GM18517 (cell line): ENCODE results near the gene TAS2R50.

Experiments
- ATAC-seq: cut with Tn5 transposase; IDR thresholded peaks from one replicate; pipeline ENCODE4 v1.9.1; 2021; ENCODE audit warnings: mild to moderate bottlenecking, moderate library complexity; ENCODE audit not compliant: unreplicated experiment

The TAS2R50 gene

GRCh38 chr12:10956085-10956484 lies 30.6 kb downstream of the TAS2R50 start:
- ATAC-seq = no peak

DNA sequence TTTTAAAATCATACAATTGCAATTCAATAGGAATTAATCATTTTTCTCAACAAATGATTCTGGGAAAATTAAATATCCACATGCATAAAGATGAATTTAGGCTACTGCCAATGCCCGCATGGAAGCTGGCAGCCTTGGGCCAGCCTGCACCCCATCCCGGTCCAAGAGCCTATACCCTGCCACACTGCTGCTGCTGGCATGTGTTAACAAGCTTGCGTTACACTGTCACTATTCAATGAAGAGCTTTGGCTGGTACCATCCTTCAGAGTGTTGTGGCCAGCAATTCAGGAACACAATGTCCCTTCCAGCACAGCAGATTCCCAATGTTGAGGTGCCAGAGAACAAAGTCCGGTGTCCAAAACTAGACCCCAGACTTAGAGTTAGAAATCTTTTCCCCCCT lies 34.1 kb downstream of the TAS2R50 start:
- ATAC-seq = no peak

- no peak for ATAC-seq
These were observed 43.5 kb downstream of the TAS2R50 start for GRCh38 chr12:10943167-10943566.

DNA sequence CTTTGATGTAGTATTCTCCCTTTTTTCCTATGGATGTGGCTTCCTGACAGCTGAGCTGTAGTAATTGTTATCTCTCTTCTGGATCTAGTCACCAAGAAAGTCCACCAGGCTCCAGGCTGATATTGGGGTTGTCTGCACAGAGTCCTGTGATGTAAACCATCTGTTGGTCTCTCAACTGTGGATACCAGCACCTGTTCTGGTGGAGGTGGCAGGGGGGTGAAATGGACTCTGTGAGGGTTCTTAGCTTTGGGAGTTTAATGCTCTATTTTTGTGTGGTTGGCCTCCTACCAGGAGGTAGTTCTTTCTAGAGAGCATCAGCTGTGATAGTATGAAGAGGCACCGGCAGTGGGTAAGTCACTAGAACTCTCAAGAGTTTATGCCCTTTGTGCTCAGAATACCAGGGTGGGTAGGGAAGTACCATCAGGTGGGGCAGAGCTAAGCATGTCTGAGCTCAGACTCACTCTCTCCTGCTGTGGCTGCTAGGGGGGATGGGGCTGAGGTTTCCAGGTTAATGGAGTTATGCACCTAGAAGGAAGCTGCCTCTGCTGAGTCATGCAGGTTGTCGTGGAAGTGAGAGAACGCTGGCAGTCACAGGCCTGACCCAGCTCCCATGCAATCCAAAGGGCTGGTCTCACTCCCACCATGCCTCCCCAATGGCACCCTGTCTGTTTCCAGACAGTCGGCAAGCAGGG lies 44.6 kb downstream of the TAS2R50 start:
- ATAC-seq = no peak

GRCh38 chr12:10941369-10941768 lies 45.3 kb downstream of the TAS2R50 start:
- no peak for ATAC-seq

- no peak for ATAC-seq
These were observed 46.3 kb downstream of the TAS2R50 start for GRCh38 chr12:10940389-10940788.

DNA sequence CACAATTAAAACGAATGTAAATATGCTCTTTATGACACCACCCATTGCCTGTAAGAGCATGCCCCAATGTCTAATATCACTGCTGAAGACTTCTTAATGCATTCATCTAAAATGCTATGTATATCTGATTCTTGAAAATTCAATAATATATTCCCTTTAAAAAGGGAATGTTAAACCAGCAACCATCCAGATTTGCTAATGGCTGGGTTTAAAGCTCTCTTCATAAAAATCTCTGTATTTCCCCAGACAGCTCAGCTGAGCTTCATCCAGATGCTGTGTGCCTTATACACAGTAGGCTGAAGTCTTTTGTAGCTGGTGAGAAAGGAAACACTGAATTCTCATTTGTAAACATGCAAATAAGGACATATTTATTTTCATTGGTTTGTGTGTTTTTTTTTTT lies 47.5 kb downstream of the TAS2R50 start, which contains the start of gene TAS2R14:
Gene TAS2R14, minus strand, starts transcription at position 101 of the 400 bp plus-strand sequence. Its CDS starts 56 bp downstream, at position 45.
- no peak for ATAC-seq

DNA sequence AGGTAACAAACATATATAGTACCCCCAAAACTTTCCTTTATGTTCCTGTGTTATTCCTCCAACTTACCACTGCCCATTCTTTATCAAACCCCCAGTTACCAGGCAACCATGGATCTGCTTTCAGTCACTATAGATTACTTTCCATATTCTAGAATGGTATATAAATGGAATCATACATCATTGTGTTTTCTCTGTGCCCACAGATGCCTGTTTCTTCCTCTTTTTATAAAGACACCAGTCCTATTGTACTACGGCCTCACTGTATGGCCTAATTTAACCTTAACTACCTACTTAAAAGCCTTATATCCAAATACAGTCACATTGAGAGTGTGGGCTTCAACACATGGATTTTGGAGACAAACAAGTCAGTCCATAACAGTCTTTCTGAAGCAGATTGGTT lies 50.2 kb downstream of the TAS2R50 start:
- no peak for ATAC-seq
